Measurements from ENCODE around the gene PSMC5. TPM values are rescaled to one million over a fixed set of nuclear protein-coding genes. Genes with fewer than 3 reads are reported as not detected.

Gene PSMC5
- total and polyA plus RNA-seq, 2 experiments from 2014 or later = 93.1 to 199 TPM

DNA sequence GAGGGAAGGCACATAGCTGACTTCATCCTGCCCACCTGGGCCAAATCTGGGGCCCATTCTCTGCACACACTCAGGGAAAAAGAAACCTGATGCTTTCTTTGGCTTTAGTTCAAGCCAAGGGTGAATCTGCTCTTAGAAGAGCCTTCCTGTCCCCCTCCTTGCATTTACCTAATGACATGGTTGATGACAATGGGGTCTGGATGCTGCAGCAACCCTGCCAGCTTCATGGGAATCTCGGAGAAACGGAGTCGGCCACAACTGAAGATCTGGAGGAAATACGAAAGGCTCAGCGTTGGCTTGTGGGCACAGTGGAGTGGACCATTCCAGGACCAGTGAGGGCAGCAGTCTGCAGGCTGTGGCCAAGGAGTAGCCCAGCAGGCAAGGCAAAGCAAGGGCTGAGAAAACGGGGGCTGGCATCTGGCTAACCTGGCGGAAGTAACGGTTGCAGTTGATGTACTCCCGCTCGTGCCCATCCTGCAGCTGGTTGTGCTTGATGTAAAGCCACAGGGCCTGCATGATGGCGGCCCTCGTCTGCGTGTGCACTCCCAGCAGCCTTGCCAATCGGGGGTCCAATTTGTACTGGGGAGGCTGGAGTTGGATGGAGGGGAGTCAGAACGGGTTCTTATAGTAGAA lies 6.6 kb downstream of the PSMC5 start (continued):
- TF ChIP-seq ZNF114 (CRISPR knock-in tag; IDR thresholded peaks at IDR 0.05) = no peak
- TF ChIP-seq, protein P1, sequence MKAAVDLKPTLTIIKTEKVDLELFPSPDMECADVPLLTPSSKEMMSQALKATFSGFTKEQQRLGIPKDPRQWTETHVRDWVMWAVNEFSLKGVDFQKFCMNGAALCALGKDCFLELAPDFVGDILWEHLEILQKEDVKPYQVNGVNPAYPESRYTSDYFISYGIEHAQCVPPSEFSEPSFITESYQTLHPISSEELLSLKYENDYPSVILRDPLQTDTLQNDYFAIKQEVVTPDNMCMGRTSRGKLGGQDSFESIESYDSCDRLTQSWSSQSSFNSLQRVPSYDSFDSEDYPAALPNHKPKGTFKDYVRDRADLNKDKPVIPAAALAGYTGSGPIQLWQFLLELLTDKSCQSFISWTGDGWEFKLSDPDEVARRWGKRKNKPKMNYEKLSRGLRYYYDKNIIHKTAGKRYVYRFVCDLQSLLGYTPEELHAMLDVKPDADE (IDR thresholded peaks at IDR 0.05) = no peak

DNA sequence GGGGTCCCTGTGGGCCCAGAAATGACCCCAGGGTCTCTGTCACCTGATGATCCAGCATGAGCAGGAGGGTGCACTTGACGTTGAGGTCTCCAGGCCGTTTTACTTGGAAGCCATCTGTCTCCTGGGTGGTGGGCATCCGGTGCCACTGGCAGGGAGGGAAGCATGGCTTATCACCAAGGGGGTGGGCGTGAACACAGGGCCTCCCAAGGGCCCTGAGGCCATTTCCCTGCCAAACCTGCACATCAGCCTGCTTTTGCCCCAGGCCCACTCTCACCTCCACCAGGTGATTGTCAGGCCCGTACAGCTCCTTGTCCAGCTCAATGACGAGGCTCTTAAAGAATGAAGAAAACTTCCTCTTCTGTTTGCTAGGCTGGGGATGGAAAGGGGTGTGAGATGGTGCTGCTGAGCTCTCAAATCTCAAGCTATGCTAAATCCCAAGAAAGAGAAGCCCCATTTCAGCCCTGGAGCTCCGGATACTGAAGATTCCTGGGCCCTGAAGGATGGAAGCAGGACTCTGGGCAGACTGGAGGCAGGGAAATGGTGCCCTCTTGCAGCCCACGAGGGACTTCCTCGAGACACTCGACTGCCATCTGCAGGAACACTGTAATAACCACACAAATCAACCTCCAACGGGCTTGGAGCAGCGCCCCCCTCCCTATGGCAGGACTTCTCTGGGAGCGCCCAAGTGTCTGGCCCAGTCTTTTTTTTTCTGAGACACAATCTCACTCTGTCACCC lies 7.4 kb downstream of the PSMC5 start:
- Histone ChIP-seq H3F3A (replicated peaks; ENCODE audit: low read depth) (peaks cover 13% of the 10 kb centered on the region; the same call in 1 of the 2 replicates), H3K4me3 (no peak overlapping the region), H3K4me2 (no peak overlapping the region), H3K4me1 (ENCODE audit: insufficient read depth) (peaks cover 14% of the 10 kb centered on the region; the same call in 1 of the 2 replicates), H4K20me1 (replicated peaks; ENCODE audit: insufficient read depth) (peaks cover 6% of the 10 kb centered on the region), H3K36me3 (ENCODE audit: insufficient read depth) (peaks cover 28% of the 10 kb centered on the region), H3K79me2 (replicated peaks; ENCODE audit: insufficient read depth) (peaks cover 24% of the 10 kb centered on the region), H3K9me2 (ENCODE audit: insufficient read depth) (no peaks in the 10 kb centered on the region), H3K27me3 (ENCODE audit: insufficient read depth) (no peaks in the 10 kb centered on the region), H3K27ac (ENCODE audit: low read depth) (no peak overlapping the region), H2AFZ (no peak overlapping the region)
- Mint-ChIP-seq H3K4me3 (no peak overlapping the region), H3K36me3 (ENCODE audit: low read depth) (peaks cover 74% of the 10 kb centered on the region), H3K9me3 (no peaks in the 10 kb centered on the region), H3K4me1 (peaks cover 20% of the 10 kb centered on the region), H3K27ac (peak overlapping the region; percentile 56; the same call in 1 of the 2 replicates), H3K27me3 (ENCODE audit: insufficient read depth, low read depth, poor library complexity) (peaks cover 25% of the 10 kb centered on the region)
- ATAC-seq (peak; percentile 69), DNase-seq (ENCODE audit: low spot score) (peak; percentile 90)
- TF ChIP-seq, protein P2, sequence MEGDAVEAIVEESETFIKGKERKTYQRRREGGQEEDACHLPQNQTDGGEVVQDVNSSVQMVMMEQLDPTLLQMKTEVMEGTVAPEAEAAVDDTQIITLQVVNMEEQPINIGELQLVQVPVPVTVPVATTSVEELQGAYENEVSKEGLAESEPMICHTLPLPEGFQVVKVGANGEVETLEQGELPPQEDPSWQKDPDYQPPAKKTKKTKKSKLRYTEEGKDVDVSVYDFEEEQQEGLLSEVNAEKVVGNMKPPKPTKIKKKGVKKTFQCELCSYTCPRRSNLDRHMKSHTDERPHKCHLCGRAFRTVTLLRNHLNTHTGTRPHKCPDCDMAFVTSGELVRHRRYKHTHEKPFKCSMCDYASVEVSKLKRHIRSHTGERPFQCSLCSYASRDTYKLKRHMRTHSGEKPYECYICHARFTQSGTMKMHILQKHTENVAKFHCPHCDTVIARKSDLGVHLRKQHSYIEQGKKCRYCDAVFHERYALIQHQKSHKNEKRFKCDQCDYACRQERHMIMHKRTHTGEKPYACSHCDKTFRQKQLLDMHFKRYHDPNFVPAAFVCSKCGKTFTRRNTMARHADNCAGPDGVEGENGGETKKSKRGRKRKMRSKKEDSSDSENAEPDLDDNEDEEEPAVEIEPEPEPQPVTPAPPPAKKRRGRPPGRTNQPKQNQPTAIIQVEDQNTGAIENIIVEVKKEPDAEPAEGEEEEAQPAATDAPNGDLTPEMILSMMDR (conservative IDR thresholded peaks at IDR 0.05; ENCODE audit: low read depth in 2 of 2) = peak; percentile 64 to 83
- TF ChIP-seq CREB1 (CRISPR knock-in tag; IDR thresholded peaks at IDR 0.05; ENCODE audit: low read depth) (no peak), ZNF114 (CRISPR knock-in tag; IDR thresholded peaks at IDR 0.05) (no peak), NANOG (IDR thresholded peaks at IDR 0.05; ENCODE audit: borderline replicate concordance) (no peak), EZH2 (IDR thresholded peaks at IDR 0.05; ENCODE audit: low read depth, unreplicated experiment) (no peak), EZH2phosphoT487 (IDR thresholded peaks at IDR 0.05; ENCODE audit: unreplicated experiment) (no peak)
- TF ChIP-seq, protein P3, sequence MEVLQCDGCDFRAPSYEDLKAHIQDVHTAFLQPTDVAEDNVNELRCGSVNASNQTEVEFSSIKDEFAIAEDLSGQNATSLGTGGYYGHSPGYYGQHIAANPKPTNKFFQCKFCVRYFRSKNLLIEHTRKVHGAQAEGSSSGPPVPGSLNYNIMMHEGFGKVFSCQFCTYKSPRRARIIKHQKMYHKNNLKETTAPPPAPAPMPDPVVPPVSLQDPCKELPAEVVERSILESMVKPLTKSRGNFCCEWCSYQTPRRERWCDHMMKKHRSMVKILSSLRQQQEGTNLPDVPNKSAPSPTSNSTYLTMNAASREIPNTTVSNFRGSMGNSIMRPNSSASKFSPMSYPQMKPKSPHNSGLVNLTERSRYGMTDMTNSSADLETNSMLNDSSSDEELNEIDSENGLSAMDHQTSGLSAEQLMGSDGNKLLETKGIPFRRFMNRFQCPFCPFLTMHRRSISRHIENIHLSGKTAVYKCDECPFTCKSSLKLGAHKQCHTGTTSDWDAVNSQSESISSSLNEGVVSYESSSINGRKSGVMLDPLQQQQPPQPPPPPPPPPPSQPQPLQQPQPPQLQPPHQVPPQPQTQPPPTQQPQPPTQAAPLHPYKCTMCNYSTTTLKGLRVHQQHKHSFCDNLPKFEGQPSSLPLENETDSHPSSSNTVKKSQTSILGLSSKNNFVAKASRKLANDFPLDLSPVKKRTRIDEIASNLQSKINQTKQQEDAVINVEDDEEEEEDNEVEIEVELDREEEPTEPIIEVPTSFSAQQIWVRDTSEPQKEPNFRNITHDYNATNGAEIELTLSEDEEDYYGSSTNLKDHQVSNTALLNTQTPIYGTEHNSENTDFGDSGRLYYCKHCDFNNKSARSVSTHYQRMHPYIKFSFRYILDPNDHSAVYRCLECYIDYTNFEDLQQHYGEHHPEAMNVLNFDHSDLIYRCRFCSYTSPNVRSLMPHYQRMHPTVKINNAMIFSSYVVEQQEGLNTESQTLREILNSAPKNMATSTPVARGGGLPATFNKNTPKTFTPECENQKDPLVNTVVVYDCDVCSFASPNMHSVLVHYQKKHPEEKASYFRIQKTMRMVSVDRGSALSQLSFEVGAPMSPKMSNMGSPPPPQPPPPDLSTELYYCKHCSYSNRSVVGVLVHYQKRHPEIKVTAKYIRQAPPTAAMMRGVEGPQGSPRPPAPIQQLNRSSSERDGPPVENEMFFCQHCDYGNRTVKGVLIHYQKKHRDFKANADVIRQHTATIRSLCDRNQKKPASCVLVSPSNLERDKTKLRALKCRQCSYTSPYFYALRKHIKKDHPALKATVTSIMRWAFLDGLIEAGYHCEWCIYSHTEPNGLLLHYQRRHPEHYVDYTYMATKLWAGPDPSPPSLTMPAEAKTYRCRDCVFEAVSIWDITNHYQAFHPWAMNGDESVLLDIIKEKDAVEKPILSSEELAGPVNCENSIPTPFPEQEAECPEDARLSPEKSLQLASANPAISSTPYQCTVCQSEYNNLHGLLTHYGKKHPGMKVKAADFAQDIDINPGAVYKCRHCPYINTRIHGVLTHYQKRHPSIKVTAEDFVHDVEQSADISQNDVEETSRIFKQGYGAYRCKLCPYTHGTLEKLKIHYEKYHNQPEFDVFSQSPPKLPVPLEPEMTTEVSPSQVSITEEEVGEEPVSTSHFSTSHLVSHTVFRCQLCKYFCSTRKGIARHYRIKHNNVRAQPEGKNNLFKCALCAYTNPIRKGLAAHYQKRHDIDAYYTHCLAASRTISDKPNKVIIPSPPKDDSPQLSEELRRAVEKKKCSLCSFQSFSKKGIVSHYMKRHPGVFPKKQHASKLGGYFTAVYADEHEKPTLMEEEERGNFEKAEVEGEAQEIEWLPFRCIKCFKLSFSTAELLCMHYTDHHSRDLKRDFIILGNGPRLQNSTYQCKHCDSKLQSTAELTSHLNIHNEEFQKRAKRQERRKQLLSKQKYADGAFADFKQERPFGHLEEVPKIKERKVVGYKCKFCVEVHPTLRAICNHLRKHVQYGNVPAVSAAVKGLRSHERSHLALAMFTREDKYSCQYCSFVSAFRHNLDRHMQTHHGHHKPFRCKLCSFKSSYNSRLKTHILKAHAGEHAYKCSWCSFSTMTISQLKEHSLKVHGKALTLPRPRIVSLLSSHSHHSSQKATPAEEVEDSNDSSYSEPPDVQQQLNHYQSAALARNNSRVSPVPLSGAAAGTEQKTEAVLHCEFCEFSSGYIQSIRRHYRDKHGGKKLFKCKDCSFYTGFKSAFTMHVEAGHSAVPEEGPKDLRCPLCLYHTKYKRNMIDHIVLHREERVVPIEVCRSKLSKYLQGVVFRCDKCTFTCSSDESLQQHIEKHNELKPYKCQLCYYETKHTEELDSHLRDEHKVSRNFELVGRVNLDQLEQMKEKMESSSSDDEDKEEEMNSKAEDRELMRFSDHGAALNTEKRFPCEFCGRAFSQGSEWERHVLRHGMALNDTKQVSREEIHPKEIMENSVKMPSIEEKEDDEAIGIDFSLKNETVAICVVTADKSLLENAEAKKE (CRISPR knock-in tag; IDR thresholded peaks at IDR 0.05) = no peak
